ENCODE measurements around the gene RIN3. TPM values are rescaled to one million over a fixed set of nuclear protein-coding genes. Genes with fewer than 3 reads are reported as not detected.

The RIN3 gene, protein sequence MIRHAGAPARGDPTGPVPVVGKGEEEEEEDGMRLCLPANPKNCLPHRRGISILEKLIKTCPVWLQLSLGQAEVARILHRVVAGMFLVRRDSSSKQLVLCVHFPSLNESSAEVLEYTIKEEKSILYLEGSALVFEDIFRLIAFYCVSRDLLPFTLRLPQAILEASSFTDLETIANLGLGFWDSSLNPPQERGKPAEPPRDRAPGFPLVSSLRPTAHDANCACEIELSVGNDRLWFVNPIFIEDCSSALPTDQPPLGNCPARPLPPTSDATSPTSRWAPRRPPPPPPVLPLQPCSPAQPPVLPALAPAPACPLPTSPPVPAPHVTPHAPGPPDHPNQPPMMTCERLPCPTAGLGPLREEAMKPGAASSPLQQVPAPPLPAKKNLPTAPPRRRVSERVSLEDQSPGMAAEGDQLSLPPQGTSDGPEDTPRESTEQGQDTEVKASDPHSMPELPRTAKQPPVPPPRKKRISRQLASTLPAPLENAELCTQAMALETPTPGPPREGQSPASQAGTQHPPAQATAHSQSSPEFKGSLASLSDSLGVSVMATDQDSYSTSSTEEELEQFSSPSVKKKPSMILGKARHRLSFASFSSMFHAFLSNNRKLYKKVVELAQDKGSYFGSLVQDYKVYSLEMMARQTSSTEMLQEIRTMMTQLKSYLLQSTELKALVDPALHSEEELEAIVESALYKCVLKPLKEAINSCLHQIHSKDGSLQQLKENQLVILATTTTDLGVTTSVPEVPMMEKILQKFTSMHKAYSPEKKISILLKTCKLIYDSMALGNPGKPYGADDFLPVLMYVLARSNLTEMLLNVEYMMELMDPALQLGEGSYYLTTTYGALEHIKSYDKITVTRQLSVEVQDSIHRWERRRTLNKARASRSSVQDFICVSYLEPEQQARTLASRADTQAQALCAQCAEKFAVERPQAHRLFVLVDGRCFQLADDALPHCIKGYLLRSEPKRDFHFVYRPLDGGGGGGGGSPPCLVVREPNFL
- 10 to 100 TPM in 2 of 4 donors, 1 to 10 TPM in 2; 2.1 to 10.4 (median 7.2) TPM for total RNA-seq

DNA sequence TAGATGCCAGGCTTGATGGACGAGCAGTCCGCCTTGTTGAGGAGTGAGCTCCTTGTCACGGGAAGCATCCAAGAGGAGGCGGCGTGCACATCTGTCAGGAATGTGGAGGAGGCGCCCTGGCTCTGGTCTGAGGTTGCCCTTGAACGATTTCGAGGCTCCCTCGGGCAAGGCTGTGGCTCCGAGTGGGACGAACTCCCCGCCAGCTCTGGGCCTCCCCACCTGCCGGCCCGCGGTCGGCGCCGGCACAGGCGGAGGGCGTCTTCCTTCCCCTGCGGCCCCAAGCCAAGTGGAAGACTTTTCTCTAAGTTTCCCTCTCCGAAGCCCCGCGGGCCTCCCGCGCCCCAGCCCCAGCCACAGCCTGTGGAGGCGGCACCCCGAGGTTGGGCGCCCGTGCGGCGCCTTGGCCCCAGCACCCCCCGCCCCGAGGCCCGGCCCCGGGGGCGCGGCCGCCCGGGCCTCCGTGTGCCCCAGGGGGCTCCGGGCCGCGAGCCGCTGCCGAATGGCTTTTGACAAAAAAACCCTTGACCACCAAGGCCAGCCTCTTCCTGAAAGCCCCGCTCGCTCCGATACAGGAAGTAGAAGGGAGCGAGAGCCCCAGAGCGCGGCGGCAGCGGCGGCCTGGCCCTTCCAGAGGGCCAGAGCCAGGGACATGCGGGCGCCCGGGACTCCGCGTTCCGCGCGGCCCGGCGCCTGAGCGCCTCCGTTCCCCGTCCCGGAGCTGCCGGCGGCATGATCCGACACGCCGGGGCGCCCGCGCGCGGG is at the start of gene RIN3:
Gene RIN3, plus strand, starts transcription at position 578 of the 762 bp plus-strand sequence. Its CDS starts 152 bp downstream, at position 730.
- peak within 1 kb of the TSS; percentile 86 for H3K27ac ChIP-seq
- DNase-seq (ENCODE audit: low spot score in 2 of 2) = peak in 1 of 2 donors; percentile 82
- peak within 1 kb of the TSS; percentile 79 for H3K4me3 ChIP-seq
- TF ChIP-seq POLR2A (IDR thresholded peaks at IDR 0.05) (peak in 1 of 2 donors; percentile 56), POLR2AphosphoS5 (IDR thresholded peaks at IDR 0.05) (no peak), EP300 (IDR thresholded peaks at IDR 0.05) (no peak)
- H3K9me3 ChIP-seq = no peaks in the 10 kb centered on the region
- no peaks in the 10 kb centered on the region for H3K36me3 ChIP-seq
- H3K27me3 ChIP-seq = no peaks in the 10 kb centered on the region
- peaks cover 28% of the 10 kb centered on the region for H3K4me1 ChIP-seq
- under 1% methylated on average over 15 of the region's 79 CpGs for WGBS

DNA sequence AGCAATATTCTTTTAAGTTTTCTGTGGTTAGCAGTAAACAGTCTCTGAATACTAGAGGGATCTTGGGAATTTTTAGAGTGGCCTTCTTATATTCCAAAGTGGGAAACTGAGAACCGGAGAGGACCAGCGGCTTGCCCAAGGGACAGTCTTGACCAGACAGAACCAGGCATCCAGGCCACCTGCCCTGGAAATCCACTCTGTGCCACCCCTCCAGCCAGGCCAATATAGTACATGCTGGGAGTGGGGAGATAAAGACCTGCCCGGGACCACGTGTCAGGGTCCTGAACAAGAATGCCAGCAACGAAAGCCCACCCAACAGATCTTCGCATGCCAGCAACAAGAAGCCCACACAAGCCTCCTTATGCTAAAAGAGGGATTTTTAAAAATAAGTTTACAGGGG is 49.4 kb upstream of the RIN3 start:
- WGBS = 88% methylated on average over 5 of the region's 6 CpGs

GRCh38 chr14:92464716-92465115 is 48.9 kb upstream of the RIN3 start:
- no peak overlapping the region for H3K27ac ChIP-seq

More for the DNA sequence above, 49.4 kb upstream of the RIN3 start:
- H3K27ac ChIP-seq = no peak overlapping the region
- no peak for DNase-seq (ENCODE audit: low spot score in 2 of 2)
- no peak for TF ChIP-seq EP300 (IDR thresholded peaks at IDR 0.05)
- no peak for TF ChIP-seq POLR2A (IDR thresholded peaks at IDR 0.05)
- no peak for TF ChIP-seq POLR2AphosphoS5 (IDR thresholded peaks at IDR 0.05)
- no peak for TF ChIP-seq CTCF (IDR thresholded peaks at IDR 0.05)
- no peaks in the 10 kb centered on the region for H3K36me3 ChIP-seq
- peaks cover 2% of the 10 kb centered on the region for H3K27me3 ChIP-seq
- no peaks in the 10 kb centered on the region for H3K9me3 ChIP-seq
- no peak overlapping the region for H3K4me3 ChIP-seq
- peaks cover 14% of the 10 kb centered on the region for H3K4me1 ChIP-seq

DNA sequence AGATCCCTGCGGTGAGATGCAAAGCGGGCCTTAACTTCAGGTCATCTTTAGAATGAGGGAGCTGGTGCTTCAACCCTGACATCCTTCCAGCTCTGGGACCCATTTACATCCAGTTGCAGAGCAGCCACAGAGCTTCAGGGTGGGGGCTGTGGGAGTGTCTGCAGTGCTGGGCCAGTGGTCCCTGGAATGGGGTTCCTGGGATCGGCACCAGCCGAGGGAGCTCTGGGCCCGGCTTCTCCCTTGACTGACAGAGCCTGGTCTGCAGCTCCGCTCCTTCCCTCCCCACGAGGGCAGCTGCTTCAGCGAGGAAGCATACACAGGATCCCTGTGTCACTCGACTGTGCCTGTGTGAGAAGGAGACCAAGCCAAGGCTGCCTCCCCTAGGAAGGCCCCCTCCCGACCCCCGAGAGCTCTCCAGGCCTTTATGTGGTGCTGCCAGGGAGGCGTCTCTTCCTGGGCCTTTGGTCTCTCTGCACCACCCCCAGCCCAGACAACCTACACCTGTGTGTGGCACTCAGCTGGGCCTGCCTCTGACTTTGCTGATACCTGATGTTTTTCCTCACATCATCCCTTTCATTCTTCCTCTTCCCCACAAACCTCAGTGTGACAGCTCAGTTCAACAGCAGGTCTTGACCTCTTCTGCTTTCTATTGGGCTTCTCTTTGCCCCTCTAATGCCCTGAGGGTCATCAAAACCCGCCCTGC is 48.1 kb upstream of the RIN3 start:
- H3K27me3 ChIP-seq = no peaks in the 10 kb centered on the region
- H3K36me3 ChIP-seq = no peaks in the 10 kb centered on the region
- no peak for DNase-seq (ENCODE audit: low spot score in 2 of 2)
- TF ChIP-seq EP300 (IDR thresholded peaks at IDR 0.05) (no peak), CTCF (IDR thresholded peaks at IDR 0.05) (no peak), POLR2A (IDR thresholded peaks at IDR 0.05) (no peak), POLR2AphosphoS5 (IDR thresholded peaks at IDR 0.05) (no peak)
- WGBS = 76% methylated on average over 9 of the region's 13 CpGs
- H3K4me1 ChIP-seq = peaks cover 4% of the 10 kb centered on the region
- H3K4me3 ChIP-seq = no peak overlapping the region
- no peak overlapping the region for H3K27ac ChIP-seq
- no peaks in the 10 kb centered on the region for H3K9me3 ChIP-seq

More at GRCh38 chr14:92464716-92465115, 48.9 kb upstream of the RIN3 start:
- no peaks in the 10 kb centered on the region for H3K9me3 ChIP-seq
- 93% methylated on average over 8 of the region's 9 CpGs for WGBS
- TF ChIP-seq CTCF (IDR thresholded peaks at IDR 0.05) (no peak), POLR2AphosphoS5 (IDR thresholded peaks at IDR 0.05) (no peak), EP300 (IDR thresholded peaks at IDR 0.05) (no peak), POLR2A (IDR thresholded peaks at IDR 0.05) (no peak)
- DNase-seq (ENCODE audit: low spot score in 2 of 2) = no peak
- H3K36me3 ChIP-seq = no peaks in the 10 kb centered on the region
- peaks cover 9% of the 10 kb centered on the region for H3K4me1 ChIP-seq
- H3K27me3 ChIP-seq = no peaks in the 10 kb centered on the region
- H3K4me3 ChIP-seq = no peak overlapping the region

GRCh38 chr14:92466059-92466458 is 47.5 kb upstream of the RIN3 start:
- 70% methylated on average over 2 of the region's 3 CpGs for WGBS
- Histone ChIP-seq H3K27ac (no peak overlapping the region), H3K9me3 (no peaks in the 10 kb centered on the region), H3K27me3 (no peaks in the 10 kb centered on the region), H3K4me3 (no peak overlapping the region), H3K4me1 (no peaks in the 10 kb centered on the region), H3K36me3 (no peaks in the 10 kb centered on the region)
- DNase-seq (ENCODE audit: low spot score in 2 of 2) = no peak
- no peak for TF ChIP-seq CTCF (IDR thresholded peaks at IDR 0.05)
- TF ChIP-seq POLR2AphosphoS5 (IDR thresholded peaks at IDR 0.05) = no peak
- TF ChIP-seq EP300 (IDR thresholded peaks at IDR 0.05) = no peak
- TF ChIP-seq POLR2A (IDR thresholded peaks at IDR 0.05) = no peak

Data from suprapubic skin (tissue), 4 donors.